Muscle layer of duodenum (tissue), 2 donors: ENCODE data around the gene DCDC2.
"Not testable (repeated sequence)": the region's sequence is repeated elsewhere in the genome, so short reads cannot be mapped to it uniquely, and the experiment has no call there.

Source experiments
- H3K27ac ChIP-seq: one replicate; pipeline ENCODE4 v1.7.0; 2013; ENCODE audit warnings: mild to moderate bottlenecking, low read length
- H3K27me3 ChIP-seq: one replicate; pipeline ENCODE4 v1.7.0; 2013; ENCODE audit warnings: low read depth, mild to moderate bottlenecking, control low read depth, low read length
- H3K36me3 ChIP-seq, 2 donors: one replicate each; pipeline ENCODE4 v1.7.0; 2013; ENCODE audit warnings: low read length in 2 of 2, control low read depth in 1 of 2, mild to moderate bottlenecking in 1 of 2; ENCODE audit not compliant: insufficient read depth in 2 of 2, control insufficient read depth in 1 of 2
- H3K4me1 ChIP-seq, 2 donors: one replicate each; pipeline ENCODE4 v1.7.0; 2013; ENCODE audit warnings: low read length in 2 of 2, mild to moderate bottlenecking in 2 of 2, control low read depth in 1 of 2, moderate library complexity in 1 of 2; ENCODE audit not compliant: insufficient read depth in 2 of 2, control insufficient read depth in 1 of 2
- H3K4me3 ChIP-seq, 2 donors: one replicate each; pipeline ENCODE4 v1.7.0; 2013; ENCODE audit warnings: low read length in 2 of 2, low read depth in 1 of 2, mild to moderate bottlenecking in 1 of 2
- H3K9me3 ChIP-seq, 2 donors: one replicate each; pipeline ENCODE4 v1.7.0; 2013; ENCODE audit warnings: low read length in 2 of 2, control low read depth in 1 of 2, mild to moderate bottlenecking in 1 of 2; ENCODE audit not compliant: control insufficient read depth in 1 of 2
- donor health status: healthy.

The DCDC2 gene

GRCh38 chr6:24251339-24251738, 106.5 kb downstream of the DCDC2 start:
- Histone ChIP-seq H3K36me3 (no peaks in the 10 kb centered on the region), H3K27me3 (no peaks in the 10 kb centered on the region), H3K27ac (no peak overlapping the region), H3K4me1 (no peaks in the 10 kb centered on the region), H3K9me3 (peaks cover 0 to 4% of the 10 kb centered on the region in 2 donors), H3K4me3 (no peak overlapping the region)

DNA sequence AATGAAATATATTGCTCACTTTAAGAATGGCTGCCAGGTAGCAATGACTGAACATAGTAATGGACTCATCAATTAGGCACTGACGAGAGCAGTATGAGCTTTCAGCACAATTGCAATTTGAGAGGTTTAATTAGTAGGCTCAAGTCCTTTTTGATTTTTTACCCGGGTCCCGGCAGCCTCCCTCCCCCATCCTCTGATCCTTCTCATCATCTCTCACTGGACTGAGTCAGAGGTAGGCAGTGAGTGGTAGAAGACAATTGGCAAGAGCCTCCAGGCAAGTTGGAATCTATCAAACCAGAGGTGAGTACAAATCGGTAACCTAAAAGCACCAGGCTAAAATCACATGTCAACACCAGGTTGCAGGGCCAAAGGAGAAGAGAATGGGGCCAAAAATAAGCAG, 107.9 kb downstream of the DCDC2 start:
- Histone ChIP-seq H3K4me1 (no peaks in the 10 kb centered on the region), H3K27ac (no peak overlapping the region), H3K4me3 (no peak overlapping the region), H3K27me3 (no peaks in the 10 kb centered on the region), H3K9me3 (peaks cover 0 to 4% of the 10 kb centered on the region in 2 donors), H3K36me3 (no peaks in the 10 kb centered on the region)

DNA sequence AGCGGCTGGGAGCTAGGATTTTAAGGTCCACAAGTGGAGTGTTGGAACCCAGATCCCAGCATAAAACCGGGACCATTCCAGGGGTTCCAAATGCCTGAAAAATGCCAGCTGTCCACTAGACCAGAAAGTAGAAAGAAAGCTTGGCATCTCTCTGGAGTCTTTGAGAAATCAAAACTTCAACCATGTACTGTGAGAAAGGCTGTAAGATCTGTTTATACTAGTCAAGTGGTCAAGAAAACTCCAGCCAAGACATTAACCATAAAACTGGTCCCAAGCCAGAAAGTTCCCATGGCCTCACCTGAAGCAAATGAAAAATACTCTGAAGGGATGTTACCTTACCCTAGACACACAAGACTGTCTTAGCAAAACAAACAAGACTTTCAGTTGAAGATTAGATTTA, 112.6 kb downstream of the DCDC2 start:
- no peaks in the 10 kb centered on the region for H3K27me3 ChIP-seq
- no peaks in the 10 kb centered on the region for H3K9me3 ChIP-seq
- H3K4me3 ChIP-seq = no peak overlapping the region
- peaks cover 0 to 13% of the 10 kb centered on the region in 2 donors for H3K4me1 ChIP-seq
- no peak overlapping the region for H3K27ac ChIP-seq
- no peaks in the 10 kb centered on the region for H3K36me3 ChIP-seq

- H3K27me3 ChIP-seq = no peaks in the 10 kb centered on the region
- H3K36me3 ChIP-seq = no peaks in the 10 kb centered on the region
- no peaks in the 10 kb centered on the region for H3K9me3 ChIP-seq
- peaks cover 0 to 13% of the 10 kb centered on the region in 2 donors for H3K4me1 ChIP-seq
- H3K27ac ChIP-seq = no peak overlapping the region
- no peak overlapping the region for H3K4me3 ChIP-seq
Measured at GRCh38 chr6:24242924-24243323, 114.9 kb downstream of the DCDC2 start.

- H3K27ac ChIP-seq, H3K9me3 ChIP-seq, H3K36me3 ChIP-seq, H3K4me3 ChIP-seq, H3K27me3 ChIP-seq: not testable (repeated sequence)
- peaks cover 0 to 13% of the 10 kb centered on the region in 2 donors for H3K4me1 ChIP-seq
Measured at GRCh38 chr6:24241779-24242178, 116.1 kb downstream of the DCDC2 start.

DNA sequence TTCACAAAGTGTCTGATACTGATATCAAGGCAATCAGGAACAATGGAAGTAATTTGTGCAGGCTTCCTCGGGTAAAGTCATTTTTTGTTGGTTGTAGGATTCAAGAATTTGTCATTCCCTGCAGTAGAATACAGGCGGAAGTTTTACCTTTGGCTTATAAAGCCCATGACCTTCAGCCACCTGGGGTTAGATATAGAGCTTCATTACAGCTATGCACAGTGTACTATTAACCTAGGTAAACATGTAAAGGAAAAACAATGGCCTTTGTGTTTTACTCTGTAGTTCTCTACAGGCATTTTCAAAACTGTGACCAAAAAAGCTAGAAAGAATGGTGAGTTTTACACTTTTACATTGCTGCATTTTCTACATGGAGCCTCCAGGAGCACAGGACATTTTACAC, 116.9 kb downstream of the DCDC2 start:
- Histone ChIP-seq H3K4me1 (peaks cover 0 to 13% of the 10 kb centered on the region in 2 donors), H3K4me3 (no peak overlapping the region), H3K36me3 (no peaks in the 10 kb centered on the region), H3K27ac (no peak overlapping the region), H3K9me3 (no peaks in the 10 kb centered on the region), H3K27me3 (no peaks in the 10 kb centered on the region)

DNA sequence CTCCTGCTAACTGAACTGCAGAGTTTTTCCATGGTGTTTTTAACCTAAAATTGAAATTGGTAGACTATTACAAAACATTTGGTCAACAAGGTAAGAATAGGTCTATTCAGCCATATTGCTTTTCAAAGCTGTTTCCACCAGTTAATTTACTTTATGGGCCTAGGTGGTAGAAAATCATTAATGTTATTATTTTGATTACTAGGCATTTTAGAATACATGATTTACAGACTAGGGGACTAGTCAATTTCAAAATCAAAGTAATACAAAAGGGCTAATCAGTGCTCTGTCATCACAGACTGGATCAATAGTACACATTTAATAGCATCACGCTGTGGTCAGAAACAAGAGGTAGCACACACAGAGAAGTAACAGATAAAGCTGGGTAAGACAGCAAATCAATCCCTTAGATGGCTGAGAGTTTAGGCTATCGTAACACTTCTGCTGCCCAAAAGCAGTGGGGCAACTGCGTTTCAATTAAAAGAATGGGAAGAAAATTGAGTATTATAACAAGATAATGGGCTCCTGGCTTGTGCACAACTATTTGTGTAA, 117.4 kb downstream of the DCDC2 start:
- no peaks in the 10 kb centered on the region for H3K27me3 ChIP-seq
- H3K4me3 ChIP-seq = no peak overlapping the region
- no peaks in the 10 kb centered on the region for H3K36me3 ChIP-seq
- no peak overlapping the region for H3K27ac ChIP-seq
- no peaks in the 10 kb centered on the region for H3K9me3 ChIP-seq
- H3K4me1 ChIP-seq = peaks cover 0 to 13% of the 10 kb centered on the region in 2 donors

DNA sequence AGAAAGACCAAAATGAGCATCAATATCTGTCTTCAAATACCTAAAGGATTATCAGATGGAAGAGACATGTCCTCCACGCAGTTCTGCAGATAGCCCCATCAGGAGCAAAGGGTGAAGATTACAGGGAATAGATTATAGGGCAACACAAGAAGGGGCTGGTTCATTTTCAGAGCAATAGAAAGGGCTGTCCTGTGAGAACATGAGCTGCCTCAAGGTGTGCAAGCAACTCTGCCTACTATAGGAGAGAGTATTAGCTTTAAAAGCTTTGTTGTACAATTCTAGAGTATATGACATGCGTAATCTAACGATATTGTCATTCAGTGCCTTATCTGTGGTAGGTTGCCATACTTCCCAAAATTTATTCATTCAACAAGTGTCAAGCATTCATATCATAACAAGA, 119.2 kb downstream of the DCDC2 start:
- H3K9me3 ChIP-seq = no peaks in the 10 kb centered on the region
- no peak overlapping the region for H3K4me3 ChIP-seq
- H3K4me1 ChIP-seq = peaks cover 0 to 7% of the 10 kb centered on the region in 2 donors
- H3K36me3 ChIP-seq = no peaks in the 10 kb centered on the region
- H3K27ac ChIP-seq = no peak overlapping the region
- H3K27me3 ChIP-seq = no peaks in the 10 kb centered on the region

- not testable (repeated sequence) for H3K9me3 ChIP-seq, H3K4me3 ChIP-seq, H3K4me1 ChIP-seq, H3K27me3 ChIP-seq, H3K36me3 ChIP-seq, H3K27ac ChIP-seq
Measured at GRCh38 chr6:24236779-24237178, 121.1 kb downstream of the DCDC2 start.

GRCh38 chr6:24233813-24234442, 123.9 kb downstream of the DCDC2 start:
- no peaks in the 10 kb centered on the region for H3K27me3 ChIP-seq
- H3K9me3 ChIP-seq = no peaks in the 10 kb centered on the region
- H3K36me3 ChIP-seq = no peaks in the 10 kb centered on the region
- no peaks in the 10 kb centered on the region for H3K4me1 ChIP-seq
- no peak overlapping the region for H3K27ac ChIP-seq
- no peak overlapping the region for H3K4me3 ChIP-seq

- Histone ChIP-seq H3K4me1 (no peaks in the 10 kb centered on the region), H3K4me3 (no peak overlapping the region), H3K27me3 (no peaks in the 10 kb centered on the region), H3K27ac (no peak overlapping the region), H3K9me3 (no peaks in the 10 kb centered on the region), H3K36me3 (no peaks in the 10 kb centered on the region)
Measured at GRCh38 chr6:24231438-24231977, 126.4 kb downstream of the DCDC2 start.
